NCI-H748 (cell line): ENCODE measurements around the gene ABHD16A.

Experiments
- DNase-seq: peaks from one replicate; lab custom pipeline; 2025; ENCODE audit not compliant: unreplicated experiment; lab: John Stamatoyannopoulos, UW

The ABHD16A gene

DNA sequence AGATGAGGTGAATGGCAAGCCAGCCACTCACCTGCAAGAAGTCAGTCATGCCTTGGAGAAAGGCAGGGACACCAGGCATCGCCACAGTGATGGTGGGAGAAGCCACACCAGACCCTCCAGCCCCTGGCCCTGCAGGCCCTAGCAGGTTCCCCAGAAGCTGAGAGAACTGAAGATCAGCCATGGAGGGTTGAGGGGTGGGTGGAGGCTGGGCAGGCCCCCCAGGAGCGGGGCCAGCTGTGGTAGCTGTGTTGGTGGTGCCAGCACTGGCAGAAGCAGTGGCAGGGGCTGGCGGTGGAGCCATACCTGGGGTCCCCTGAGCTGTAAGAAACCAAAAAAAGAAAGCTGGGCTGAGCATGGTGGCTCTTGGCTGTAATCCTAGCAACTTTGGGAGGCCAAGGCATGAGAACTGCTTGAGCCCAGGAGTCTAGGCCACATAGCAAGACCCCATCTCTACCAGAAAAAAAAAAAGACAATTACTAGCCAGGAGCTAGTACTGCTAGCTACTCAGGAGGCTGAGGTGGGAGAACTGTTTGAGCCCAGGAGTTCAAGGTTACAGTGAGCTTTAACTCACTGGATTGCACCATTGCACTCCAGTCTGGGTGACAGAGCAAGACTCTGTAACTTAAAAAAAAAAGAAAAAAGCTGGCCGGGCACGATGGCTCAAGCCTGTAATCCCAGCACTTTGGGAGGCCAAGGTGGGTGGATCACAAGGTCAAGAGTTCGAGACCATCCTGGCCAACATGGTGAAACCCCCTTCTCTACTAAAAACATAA, 60.1 kb downstream of the ABHD16A start:
- DNase-seq: no peak

DNA sequence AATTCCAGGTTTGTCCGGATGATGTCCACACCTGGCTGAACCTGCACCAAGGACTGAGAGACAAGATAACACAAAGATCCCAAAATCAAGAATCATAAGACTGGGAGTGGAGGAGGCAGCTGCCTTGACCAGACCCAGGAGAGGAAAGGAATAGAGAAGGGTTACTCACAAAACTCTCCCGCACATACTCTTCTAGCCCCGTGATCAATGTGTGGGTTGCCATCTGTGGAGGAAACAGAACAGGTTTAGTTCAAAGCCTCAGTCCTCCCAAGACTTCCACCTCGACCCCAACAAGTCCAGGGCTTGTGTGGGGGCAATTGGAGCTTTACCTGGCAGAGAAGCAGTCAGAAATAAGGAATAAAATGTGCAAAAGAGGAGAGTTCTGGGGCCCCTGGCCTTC, 61.8 kb downstream of the ABHD16A start:
- DNase-seq: no peak

DNA sequence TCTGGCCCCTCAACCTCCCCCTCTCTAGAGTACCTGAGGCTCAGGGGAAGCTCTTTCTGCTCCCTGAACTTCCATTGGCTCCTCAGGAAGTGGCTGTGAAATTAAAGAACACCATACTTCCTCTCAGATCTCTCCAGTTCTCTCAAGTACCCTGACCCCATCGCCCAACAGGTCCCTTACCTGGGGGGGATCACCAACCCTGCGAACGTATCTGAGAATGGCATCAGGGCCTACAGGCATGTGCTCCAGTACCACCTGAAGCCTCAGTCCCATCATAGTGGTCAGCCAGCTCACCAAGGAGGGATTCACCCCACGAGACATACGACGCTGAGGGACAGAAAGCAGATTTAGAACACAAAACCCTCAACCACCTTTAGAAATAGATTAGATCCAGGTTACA, 62.5 kb downstream of the ABHD16A start:
- no peak for DNase-seq

- no peak for DNase-seq
Measured at GRCh38 chr6:31639449-31639861, 63.7 kb downstream of the ABHD16A start.

DNA sequence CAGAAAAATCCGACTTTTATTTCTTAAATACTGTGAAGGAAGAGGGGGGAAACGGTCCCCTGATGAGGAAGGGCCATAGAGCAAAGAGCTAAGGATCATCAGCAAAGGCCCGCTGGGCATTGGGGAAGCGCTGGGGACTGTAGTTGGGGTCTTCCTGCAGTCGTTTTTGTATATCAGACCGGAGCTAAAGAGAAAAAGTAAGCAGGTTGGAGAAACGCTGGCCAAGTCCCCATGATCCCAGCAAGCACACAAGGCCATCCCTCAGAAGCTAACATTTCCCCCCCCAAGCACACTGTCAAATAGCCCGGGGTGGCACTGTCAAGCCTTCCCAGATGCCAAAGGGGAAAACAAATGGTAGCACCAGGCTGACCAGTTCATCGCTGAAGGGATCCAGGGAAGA, 64.1 kb downstream of the ABHD16A start:
- no peak for DNase-seq
